ENCODE data around the gene STX12.
A peak's percentile ranks its signal among the peaks of the same experiment; 100 is the strongest.
"Not testable (repeated sequence)": the region's sequence is repeated elsewhere in the genome, so short reads cannot be mapped to it uniquely, and the experiment has no call there.

The STX12 gene

GRCh38 chr1:27868932-27869718, 96.1 kb downstream of the STX12 start:
- DNase-seq (ENCODE audit: low read depth, low spot score) = peak; percentile 19

- DNase-seq (ENCODE audit: low read depth, low spot score) = no peak
Observed at GRCh38 chr1:27869719-27870085, 96.7 kb downstream of the STX12 start.

GRCh38 chr1:27871076-27871475, 98.1 kb downstream of the STX12 start:
- DNase-seq (ENCODE audit: low read depth, low spot score) = not testable (repeated sequence)

- peak; percentile 60 for DNase-seq (ENCODE audit: low read depth, low spot score)
Observed at GRCh38 chr1:27872059-27872801, 99.2 kb downstream of the STX12 start, which contains the start of gene THEMIS2. TSS of gene THEMIS2 (plus strand) at chr1:27872544. CDS start at chr1:27872572, 28 bp downstream.

- no peak for DNase-seq (ENCODE audit: low read depth, low spot score)
Observed at GRCh38 chr1:27872802-27873551, 100.0 kb downstream of the STX12 start.

- DNase-seq (ENCODE audit: low read depth, low spot score) = no peak
Observed at GRCh38 chr1:27873671-27874384, 100.8 kb downstream of the STX12 start.
